ENCODE data around the gene TPP2.

GRCh38 chr13:102650444-102650843 lies 53.7 kb downstream of the TPP2 start:
- no peak for TF ChIP-seq POLR2AphosphoS5 (IDR thresholded peaks at IDR 0.05)
- no peak for TF ChIP-seq POLR2A (IDR thresholded peaks at IDR 0.05)
- no peak for TF ChIP-seq CTCF (IDR thresholded peaks at IDR 0.05)

Data from prostate gland (tissue), 2 donors.